Lower lobe of right lung (tissue), 2 donors: ENCODE results near the gene SENP6. TPM values are rescaled to one million over a fixed set of nuclear protein-coding genes. Genes with fewer than 3 reads are reported as not detected.
A peak's percentile ranks its signal among the peaks of the same experiment; 100 is the strongest.

Source experiments
- ATAC-seq, 2 donors: fragments of 200-7000 bp; cut with Tn5 transposase; one replicate each; pipeline ENCODE4 v1.9.1; 2020 to 2022; ENCODE audit warnings: mild to moderate bottlenecking in 2 of 2, moderate library complexity in 2 of 2
- DNase-seq: peaks from one replicate; pipeline ENCODE4 v3.0.0-alpha.2; 2020
- H3K27ac ChIP-seq: fragments of 200-600 bp; one replicate; pipeline ENCODE4 v1.8.0; 2022
- H3K27me3 ChIP-seq: fragments of 200-600 bp; one replicate; pipeline ENCODE4 v1.8.0; 2022; ENCODE audit warnings: low read depth
- H3K36me3 ChIP-seq: fragments of 200-600 bp; one replicate; pipeline ENCODE4 v1.8.0; 2022; ENCODE audit warnings: mild to moderate bottlenecking
- H3K4me1 ChIP-seq: fragments of 200-600 bp; one replicate; pipeline ENCODE4 v1.8.0; 2022
- H3K4me3 ChIP-seq: fragments of 200-600 bp; one replicate; pipeline ENCODE4 v1.8.0; 2022; ENCODE audit warnings: mild to moderate bottlenecking
- H3K9me3 ChIP-seq: fragments of 200-600 bp; one replicate; pipeline ENCODE4 v1.8.0; 2022
- intact Hi-C: fragments of 100-400 bp; cut with DNase I; formaldehyde crosslinking; loops from one replicate; pipeline ENCODE4 v1.11.0; 2022
- total RNA-seq: library from RNA; stranded (reverse); fragmentation: NEBNext Ultra II Directional; extraction: Animal tissue kit (Norgen Biotek cat#: 25700); gene quantifications from one replicate; pipeline ENCODE4 v1.2.1, GENCODE V29; 2021
- TF ChIP-seq, protein P1 (sequence below): fragments of 200-600 bp; IDR thresholded peaks from one replicate; pipeline ENCODE4 v1.8.0; 2022; ENCODE audit warnings: antibody characterized with exemption, mild to moderate bottlenecking
- donor health status: DM: no; HTN: yes; CAD: no; lungs with severe emphysema.

The SENP6 gene
- total RNA-seq, 1 donor from 2014 or later = 84.4 TPM

DNA sequence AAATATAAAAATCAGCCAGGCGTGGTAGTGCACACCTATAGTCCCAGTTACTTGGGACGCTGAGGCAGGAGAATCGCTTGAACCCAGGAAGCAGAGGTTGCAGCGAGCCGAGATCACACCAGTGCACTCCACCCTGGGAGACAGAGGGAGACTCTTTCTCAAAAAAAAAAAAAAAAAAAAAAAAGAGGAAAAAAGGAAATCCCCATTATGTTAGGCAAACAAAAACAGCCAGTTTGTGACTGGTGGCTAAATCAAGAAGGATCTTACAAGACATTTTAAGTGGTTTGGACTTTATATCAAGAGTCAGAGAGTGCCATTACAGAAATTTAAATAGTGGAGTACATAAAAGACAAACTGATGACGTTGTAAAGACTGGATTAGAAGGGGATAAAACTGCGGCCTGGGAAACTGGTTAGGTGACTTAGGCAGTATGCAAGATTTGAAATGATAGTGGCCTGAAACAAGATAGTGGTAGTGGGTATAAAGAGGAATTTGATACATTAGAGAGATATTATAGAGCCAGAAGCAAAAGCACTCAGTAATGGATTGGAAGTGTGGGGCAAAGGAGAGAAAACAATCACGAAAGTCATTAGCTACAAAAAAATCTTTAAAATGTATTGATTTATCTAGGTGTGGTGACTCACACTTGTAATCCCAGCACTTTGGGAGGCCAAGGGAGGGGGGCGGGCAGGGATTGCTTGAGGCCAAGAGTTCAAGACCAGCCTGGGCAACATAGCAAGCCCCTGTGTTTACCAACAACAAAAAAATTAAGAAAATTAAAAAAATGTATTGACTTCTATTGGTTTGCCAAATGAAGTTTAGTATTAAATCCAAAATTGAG, 145.7 kb downstream of the SENP6 start:
- no peaks in the 10 kb centered on the region for H3K27me3 ChIP-seq
- no peaks in the 10 kb centered on the region for H3K36me3 ChIP-seq
- ATAC-seq (peak; percentile 51 to 72), DNase-seq (no peak)
- H3K27ac ChIP-seq = peak overlapping the region; percentile 92
- intact Hi-C loops = no loop called here
- peaks cover 45% of the 10 kb centered on the region for H3K4me1 ChIP-seq
- H3K9me3 ChIP-seq = no peaks in the 10 kb centered on the region
- H3K4me3 ChIP-seq = no peak overlapping the region
- TF ChIP-seq, protein P1, sequence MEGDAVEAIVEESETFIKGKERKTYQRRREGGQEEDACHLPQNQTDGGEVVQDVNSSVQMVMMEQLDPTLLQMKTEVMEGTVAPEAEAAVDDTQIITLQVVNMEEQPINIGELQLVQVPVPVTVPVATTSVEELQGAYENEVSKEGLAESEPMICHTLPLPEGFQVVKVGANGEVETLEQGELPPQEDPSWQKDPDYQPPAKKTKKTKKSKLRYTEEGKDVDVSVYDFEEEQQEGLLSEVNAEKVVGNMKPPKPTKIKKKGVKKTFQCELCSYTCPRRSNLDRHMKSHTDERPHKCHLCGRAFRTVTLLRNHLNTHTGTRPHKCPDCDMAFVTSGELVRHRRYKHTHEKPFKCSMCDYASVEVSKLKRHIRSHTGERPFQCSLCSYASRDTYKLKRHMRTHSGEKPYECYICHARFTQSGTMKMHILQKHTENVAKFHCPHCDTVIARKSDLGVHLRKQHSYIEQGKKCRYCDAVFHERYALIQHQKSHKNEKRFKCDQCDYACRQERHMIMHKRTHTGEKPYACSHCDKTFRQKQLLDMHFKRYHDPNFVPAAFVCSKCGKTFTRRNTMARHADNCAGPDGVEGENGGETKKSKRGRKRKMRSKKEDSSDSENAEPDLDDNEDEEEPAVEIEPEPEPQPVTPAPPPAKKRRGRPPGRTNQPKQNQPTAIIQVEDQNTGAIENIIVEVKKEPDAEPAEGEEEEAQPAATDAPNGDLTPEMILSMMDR = no peak

DNA sequence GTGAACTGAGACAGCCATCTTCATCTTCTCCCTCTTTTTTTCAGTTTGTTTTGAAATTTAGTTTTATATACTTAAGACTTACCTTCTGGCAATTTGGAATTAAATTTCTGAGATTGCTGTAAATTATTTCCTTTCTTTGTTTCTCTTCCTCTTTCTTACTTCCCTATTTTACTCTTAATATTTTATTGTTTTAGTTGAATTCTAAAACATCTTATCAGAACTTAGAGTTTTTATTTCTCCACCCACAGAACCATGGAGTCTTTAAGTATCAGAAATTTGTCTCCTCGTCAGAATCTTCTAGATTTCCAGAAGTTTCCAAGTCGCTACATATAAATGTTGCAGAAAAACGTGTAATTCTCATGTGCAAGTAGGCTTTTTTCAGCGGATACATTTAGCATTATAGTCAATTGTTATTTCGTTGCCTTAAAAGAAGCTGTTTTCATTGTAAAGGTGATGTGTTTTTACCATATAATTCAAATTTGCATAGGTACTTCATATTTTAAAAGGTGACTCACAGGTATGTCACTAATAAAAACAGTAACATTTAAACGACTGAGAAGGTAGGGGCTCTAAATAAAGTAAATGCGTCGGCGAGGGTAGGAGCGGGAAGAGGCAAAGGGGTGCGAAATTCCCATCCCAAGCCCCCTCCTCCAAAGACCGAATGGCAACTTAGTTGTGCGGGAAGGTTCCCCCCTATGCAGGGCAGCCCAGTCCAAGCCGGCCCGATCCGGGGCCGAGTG, 146.5 kb downstream of the SENP6 start:
- Histone ChIP-seq H3K27ac (peak overlapping the region; percentile 92), H3K9me3 (no peaks in the 10 kb centered on the region), H3K36me3 (no peaks in the 10 kb centered on the region), H3K27me3 (no peaks in the 10 kb centered on the region), H3K4me3 (peak overlapping the region; percentile 88), H3K4me1 (peaks cover 47% of the 10 kb centered on the region)
- TF ChIP-seq, protein P1 = no peak
- ATAC-seq (peak; percentile 43 to 64), DNase-seq (no peak)
- intact Hi-C loops = no loop called here

DNA sequence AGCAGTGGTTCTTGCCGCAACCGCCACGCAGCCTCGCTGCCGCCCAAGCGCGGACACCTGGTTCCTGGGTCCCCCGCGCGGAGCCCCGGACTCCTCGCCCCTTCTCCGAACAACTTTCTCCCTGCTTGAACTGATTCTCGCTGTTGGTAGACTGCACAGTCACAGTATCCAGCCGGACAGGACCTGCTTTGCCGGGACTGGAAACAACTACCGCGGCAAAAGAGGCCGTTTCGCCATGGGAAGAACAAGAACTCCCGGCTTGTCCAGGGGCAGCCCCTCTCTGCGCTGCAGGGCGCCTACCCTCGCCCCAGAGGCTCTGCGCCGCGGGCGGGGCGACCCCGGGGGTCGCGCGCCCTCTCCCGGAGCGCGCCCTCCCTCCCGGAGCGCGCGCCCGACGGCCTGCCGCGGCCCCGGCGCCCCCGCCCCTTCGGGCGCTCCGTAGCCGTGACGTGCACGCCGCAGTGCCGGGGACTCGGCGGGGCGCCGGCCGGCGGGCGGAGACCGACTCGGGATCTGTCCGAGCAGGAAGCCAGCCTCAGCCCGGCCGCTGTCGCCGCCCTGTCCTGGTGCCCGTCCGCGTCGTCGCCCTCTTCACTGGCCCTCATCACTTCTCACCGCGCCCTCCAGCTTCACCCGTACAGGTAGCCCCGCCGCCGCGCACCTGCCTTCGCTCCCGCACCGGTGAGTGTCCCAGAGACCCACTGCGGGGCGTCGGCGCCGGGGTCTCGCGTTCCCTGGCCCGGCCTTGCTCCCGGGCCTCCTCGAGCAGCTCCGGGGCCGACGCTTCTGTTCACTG, 147.3 kb downstream of the SENP6 start, which contains the start of gene MYO6:
MYO6 (plus strand) TSS at position 497 of the 796 bp plus-strand sequence. CDS start 68,309 bp downstream, outside the sequence.
- intact Hi-C loops = no loop called here
- H3K27ac ChIP-seq = peak within 1 kb of the TSS; percentile 92
- ATAC-seq = peak; percentile 92 to 95
- H3K27me3 ChIP-seq = no peaks in the 10 kb centered on the region
- peak; percentile 88 for DNase-seq
- H3K4me1 ChIP-seq = peaks cover 55% of the 10 kb centered on the region
- peak within 1 kb of the TSS; percentile 88 for H3K4me3 ChIP-seq
- H3K9me3 ChIP-seq = no peaks in the 10 kb centered on the region
- H3K36me3 ChIP-seq = no peaks in the 10 kb centered on the region
- TF ChIP-seq, protein P1 = no peak

DNA sequence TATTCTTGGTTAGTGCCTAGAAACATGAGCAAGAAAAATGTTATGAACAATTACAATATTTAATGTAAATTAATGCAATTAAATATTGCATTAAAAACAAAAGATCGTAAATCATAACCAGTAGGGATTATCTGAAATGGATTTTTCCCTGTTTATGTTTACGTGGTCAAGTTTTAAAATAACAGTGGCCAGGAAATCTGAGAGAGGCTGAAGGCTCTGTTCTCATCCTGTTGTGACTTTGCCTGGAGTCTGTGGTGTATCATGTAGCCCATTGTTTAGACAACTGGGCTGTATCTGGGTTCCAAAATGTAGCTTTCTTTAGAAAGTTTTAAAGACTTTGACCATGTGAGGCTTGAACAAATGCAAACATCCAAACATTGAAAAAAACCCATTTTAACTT, 149.8 kb downstream of the SENP6 start:
- DNase-seq (no peak), ATAC-seq (no peak)
- intact Hi-C loops = no loop called here
- Histone ChIP-seq H3K36me3 (no peaks in the 10 kb centered on the region), H3K27ac (no peak overlapping the region), H3K4me3 (peak overlapping the region; percentile 88), H3K9me3 (no peaks in the 10 kb centered on the region), H3K4me1 (peaks cover 52% of the 10 kb centered on the region), H3K27me3 (no peaks in the 10 kb centered on the region)
- TF ChIP-seq, protein P1 = no peak

DNA sequence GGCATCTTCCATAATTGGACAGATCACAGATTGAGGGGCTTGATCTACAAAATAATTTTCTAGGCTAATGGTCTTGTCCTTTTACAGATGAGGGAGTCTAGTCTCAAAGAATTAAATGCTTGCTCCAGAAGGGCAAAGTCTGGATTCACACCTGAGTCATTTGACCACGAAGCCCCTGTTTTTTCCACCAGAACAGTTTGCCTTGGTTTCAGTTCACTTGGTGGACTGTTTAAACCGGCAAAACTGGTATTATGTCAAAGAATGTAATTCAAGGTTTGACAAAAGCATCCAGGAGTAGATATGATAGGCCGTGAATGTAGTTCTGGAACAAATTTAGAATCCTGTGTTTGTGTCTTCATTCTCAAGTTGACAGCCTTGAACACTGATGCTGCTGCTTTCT, 150.7 kb downstream of the SENP6 start:
- Histone ChIP-seq H3K27ac (no peak overlapping the region), H3K27me3 (no peaks in the 10 kb centered on the region), H3K9me3 (no peaks in the 10 kb centered on the region), H3K4me1 (peaks cover 48% of the 10 kb centered on the region), H3K36me3 (no peaks in the 10 kb centered on the region), H3K4me3 (no peak overlapping the region)
- intact Hi-C loops = no loop called here
- DNase-seq (no peak), ATAC-seq (no peak)
- TF ChIP-seq, protein P1 = no peak
